SJSA1 (cell line): Measurements from ENCODE around the gene CCDC51. TPM values are rescaled to one million over a fixed set of nuclear protein-coding genes. Genes with fewer than 3 reads are reported as not detected.
A peak's percentile ranks its signal among the peaks of the same experiment; 100 is the strongest.

Experiments used
- DNase-seq, 2 experiments: peaks; one replicate each; pipeline ENCODE4 v3.0.0-alpha.2; 2015 to 2020; ENCODE audit warnings: low spot score in 2 of 2, low read depth in 1 of 2
- H3K27ac ChIP-seq: fragments of 250-450 bp; sonication (Bioruptor Pico); 2 replicates; pipeline ENCODE4 v1.5.1; 2020; ENCODE audit warnings: mild to moderate bottlenecking, moderate library complexity
- H3K27me3 ChIP-seq: fragments of 250-450 bp; sonication (Bioruptor Pico); replicated peaks from 2 replicates; pipeline ENCODE4 v1.5.1; 2020; ENCODE audit warnings: mild to moderate bottlenecking, moderate library complexity
- H3K36me3 ChIP-seq: fragments of 250-450 bp; sonication (Bioruptor Pico); 2 replicates; pipeline ENCODE4 v1.5.1; 2020; ENCODE audit warnings: mild to moderate bottlenecking
- H3K4me1 ChIP-seq: fragments of 250-450 bp; sonication (Bioruptor Pico); replicated peaks from 2 replicates; pipeline ENCODE4 v1.6.1; 2021; ENCODE audit warnings: mild to moderate bottlenecking
- H3K4me3 ChIP-seq: fragments of 250-450 bp; sonication (Bioruptor Pico); 2 replicates; pipeline ENCODE4 v1.5.1; 2020; ENCODE audit warnings: mild to moderate bottlenecking
- H3K9me3 ChIP-seq: fragments of 250-450 bp; sonication (Bioruptor Pico); replicated peaks from 2 replicates; pipeline ENCODE4 v1.5.1; 2020; ENCODE audit warnings: mild to moderate bottlenecking
- total RNA-seq: library from RNA; depleted of rRNA; stranded (reverse); fragments of >200 nt; shearing (Covaris generic); gene quantifications from 2 replicates; pipeline ENCODE4 v1.2.3, GENCODE V29; 2014

Gene CCDC51
- total RNA-seq, 1 experiment from 2014 or later: 15.9 TPM

DNA sequence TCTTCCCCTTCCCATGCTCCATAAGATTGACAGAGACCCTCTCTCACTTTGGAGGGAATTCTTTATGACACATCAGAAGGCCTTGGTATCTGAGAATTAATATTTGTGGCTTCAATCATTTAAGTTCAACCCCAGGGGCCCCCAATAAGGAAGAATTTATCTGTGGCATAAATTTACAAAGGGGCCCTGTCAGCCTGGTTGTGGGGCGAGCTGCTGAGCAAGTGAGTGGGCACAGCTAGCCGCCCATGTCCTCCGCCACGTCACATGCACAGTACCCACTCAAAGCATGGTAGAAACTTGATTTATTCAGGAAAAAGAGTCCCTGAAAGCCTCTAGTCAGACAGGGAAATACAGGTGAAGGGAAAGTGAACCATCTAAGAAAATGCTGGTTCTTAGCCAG lies 23.4 kb downstream of the CCDC51 start:
- Histone ChIP-seq H3K4me1 (no peaks in the 10 kb centered on the region), H3K36me3 (no peaks in the 10 kb centered on the region)

DNA sequence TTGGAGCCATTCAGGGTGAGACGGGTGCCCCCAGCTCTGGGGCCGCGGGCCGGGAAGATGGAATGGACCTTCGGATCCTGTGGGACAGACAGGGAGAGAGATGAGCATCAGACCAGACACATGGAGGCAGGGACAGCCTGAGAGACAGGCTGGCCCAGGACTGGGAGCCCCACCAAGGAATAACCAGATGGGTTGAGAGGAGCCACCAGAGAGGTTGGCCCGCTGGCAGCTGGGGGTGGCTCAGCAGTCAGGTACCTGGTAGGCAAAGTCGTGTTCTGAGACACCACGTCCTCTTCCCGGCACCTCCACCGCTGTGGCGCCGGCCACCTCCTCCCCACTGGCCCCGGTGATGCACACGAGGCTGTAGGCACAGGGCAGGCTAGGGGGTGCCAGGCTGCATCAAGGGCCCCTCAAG lies 23.8 kb downstream of the CCDC51 start:
- Histone ChIP-seq H3K9me3 (no peaks in the 10 kb centered on the region), H3K4me1 (no peaks in the 10 kb centered on the region), H3K27ac (no peak overlapping the region), H3K36me3 (no peaks in the 10 kb centered on the region), H3K27me3 (no peaks in the 10 kb centered on the region), H3K4me3 (no peak overlapping the region)
- no peak for DNase-seq

More for the DNA sequence above, 23.4 kb downstream of the CCDC51 start:
- Histone ChIP-seq H3K4me3 (no peak overlapping the region), H3K9me3 (no peaks in the 10 kb centered on the region), H3K27me3 (no peaks in the 10 kb centered on the region), H3K27ac (no peak overlapping the region)
- DNase-seq: no peak

DNA sequence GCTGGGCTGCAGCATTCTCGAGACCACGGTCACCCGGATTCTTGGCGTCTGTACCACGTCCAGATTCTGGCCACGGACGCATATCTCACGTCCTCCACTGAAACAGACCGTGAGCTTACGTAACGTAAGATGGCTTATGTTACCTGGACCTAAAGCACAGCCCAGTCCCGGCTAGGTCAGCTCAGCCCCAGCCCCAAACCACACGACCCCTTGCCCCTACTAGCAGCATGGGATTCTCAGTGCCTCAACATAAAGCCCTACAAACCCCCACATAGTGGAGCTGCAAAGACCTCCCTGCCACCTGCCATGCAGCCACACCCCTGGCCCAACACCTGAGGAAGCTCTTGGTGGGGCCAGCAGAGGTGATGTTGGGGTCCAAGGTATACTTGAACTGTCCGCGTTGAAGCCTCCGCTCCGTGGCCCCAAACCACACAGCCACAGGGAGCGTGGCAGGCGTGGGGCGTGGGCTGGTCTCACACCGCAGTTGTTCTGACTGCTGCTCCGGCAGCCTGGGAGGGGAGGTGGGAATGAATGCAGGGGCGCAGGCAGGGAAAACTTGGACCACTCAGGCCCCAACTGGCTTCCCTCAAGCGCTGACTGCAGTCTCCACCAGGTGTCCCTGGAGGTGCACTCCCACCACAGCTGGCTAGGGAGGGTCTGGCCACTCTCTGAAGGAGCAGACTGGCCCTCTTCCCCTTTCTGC lies 24.5 kb downstream of the CCDC51 start:
- Histone ChIP-seq H3K27ac (no peak overlapping the region), H3K9me3 (no peaks in the 10 kb centered on the region), H3K36me3 (no peaks in the 10 kb centered on the region), H3K4me3 (no peak overlapping the region), H3K4me1 (no peaks in the 10 kb centered on the region), H3K27me3 (no peaks in the 10 kb centered on the region)
- no peak for DNase-seq

DNA sequence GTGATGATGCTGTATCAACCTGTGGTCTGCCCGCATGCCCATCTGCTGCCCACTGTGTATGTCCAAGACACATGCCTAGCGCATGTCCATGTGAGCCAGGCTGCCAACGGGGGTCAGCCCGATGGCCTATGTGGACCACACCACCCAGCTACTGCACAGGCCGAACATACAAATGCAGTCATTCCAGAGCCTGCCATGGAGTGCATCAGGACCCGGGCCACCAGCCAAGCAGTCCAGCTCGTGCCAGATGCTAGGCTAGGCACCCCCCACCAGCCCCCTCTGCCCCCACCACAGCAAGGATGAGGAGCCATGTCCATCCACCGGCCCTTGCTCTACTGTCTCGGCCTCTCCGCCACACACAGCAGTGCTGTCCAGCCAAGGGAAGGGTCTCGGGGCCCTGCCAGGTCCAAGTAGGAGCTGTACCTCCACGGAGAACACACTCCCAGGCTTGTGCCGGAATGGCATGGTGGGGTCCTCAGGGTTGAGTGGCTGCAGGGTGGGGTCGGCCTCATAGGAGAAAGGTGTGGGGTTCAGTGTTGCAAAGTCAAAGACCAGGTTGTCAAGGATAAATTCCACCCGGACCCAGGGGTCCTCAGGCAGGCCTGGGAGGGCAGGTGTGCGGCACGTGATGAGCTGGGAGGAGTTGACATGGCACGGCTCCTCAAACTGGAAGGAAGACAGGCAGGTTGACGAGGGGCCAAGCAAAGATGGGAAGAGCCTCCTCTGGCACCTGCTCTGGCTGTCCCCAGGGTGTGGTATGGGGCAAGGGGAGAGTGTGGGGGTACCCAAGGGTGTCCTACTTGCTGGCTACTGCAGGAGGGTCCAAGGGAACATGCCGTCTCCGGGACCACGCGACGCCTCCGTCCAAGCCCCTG lies 25.3 kb downstream of the CCDC51 start:
- H3K36me3 ChIP-seq: no peaks in the 10 kb centered on the region
- no peak for DNase-seq
- H3K4me3 ChIP-seq: no peak overlapping the region
- no peaks in the 10 kb centered on the region for H3K9me3 ChIP-seq
- no peaks in the 10 kb centered on the region for H3K4me1 ChIP-seq
- H3K27me3 ChIP-seq: no peaks in the 10 kb centered on the region
- H3K27ac ChIP-seq: no peak overlapping the region

DNA sequence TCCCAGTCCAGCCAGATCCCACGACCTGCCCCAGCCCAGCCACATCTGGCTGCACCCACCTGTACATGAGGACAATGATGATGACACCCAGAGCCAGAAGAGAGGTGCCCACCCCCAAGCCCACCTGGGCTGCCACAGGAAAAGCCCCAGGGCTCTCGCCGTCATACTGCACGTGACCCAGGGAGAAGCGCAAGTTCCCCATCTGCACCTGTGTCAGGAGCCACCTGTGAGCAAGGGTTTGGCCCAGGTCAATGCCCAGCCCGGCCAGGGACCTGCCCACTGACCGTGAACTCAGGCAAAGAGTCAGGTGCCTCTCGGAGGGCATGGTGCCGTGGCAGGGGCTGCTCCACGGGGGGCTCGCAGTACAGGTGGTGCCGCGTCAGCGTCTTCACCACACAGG lies 26.3 kb downstream of the CCDC51 start:
- no peak overlapping the region for H3K4me3 ChIP-seq
- H3K4me1 ChIP-seq: no peaks in the 10 kb centered on the region
- no peak for DNase-seq
- no peaks in the 10 kb centered on the region for H3K36me3 ChIP-seq
- no peaks in the 10 kb centered on the region for H3K9me3 ChIP-seq
- H3K27ac ChIP-seq: no peak overlapping the region
- no peaks in the 10 kb centered on the region for H3K27me3 ChIP-seq

DNA sequence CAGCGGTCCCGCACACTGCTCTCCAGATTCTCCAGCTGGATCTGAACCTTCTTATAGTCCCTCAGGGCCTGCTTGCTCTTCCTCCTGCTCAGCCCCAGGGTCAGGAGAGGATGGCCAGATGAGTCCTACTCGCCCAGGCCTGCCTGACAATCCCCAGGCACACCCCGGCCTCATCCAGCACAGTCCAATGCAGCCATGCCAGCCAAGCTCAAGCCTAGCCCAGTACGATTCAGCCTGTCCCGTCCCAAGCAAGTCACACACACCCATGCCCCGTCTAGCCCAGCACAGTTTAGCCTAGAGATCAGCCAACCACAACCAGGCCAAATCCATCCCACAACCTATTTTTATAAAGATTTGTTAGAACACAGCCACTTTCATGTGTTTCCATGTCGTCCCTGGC lies 26.8 kb downstream of the CCDC51 start:
- Histone ChIP-seq H3K4me1 (no peaks in the 10 kb centered on the region), H3K27ac (no peak overlapping the region), H3K27me3 (no peaks in the 10 kb centered on the region), H3K4me3 (no peak overlapping the region), H3K36me3 (no peaks in the 10 kb centered on the region), H3K9me3 (no peaks in the 10 kb centered on the region)
- DNase-seq: no peak

DNA sequence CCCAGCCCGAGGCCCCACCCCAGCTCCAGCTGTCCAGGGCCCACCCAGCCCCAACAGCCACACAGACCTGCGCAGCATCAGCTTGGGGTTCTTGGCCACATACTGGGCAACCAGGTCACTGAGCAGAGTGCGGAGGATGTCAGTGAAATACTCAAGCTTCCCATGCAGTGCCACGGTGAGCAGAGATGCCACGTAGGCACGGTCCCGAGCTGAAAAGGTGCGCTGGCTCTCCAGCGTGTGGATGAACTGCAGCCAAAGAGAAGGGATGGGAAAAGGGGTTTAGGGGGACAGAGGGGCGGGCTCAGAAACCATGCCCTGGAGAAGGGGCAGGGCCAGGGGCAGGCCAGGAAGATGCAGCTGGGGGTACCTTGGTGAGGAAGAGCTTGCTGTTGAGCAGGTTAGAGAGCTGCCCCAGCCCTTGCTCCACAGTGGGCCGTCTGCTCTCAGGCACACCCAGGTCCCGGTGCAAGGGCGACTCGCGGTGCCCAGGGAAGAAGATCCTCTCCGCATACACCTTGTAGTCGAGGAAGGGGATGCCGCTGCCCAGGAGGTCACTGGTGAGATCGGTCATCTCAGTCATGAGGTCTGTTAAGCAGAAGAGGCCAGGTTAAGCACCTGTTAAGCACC lies 27.4 kb downstream of the CCDC51 start:
- no peak overlapping the region for H3K27ac ChIP-seq
- DNase-seq: no peak

DNA sequence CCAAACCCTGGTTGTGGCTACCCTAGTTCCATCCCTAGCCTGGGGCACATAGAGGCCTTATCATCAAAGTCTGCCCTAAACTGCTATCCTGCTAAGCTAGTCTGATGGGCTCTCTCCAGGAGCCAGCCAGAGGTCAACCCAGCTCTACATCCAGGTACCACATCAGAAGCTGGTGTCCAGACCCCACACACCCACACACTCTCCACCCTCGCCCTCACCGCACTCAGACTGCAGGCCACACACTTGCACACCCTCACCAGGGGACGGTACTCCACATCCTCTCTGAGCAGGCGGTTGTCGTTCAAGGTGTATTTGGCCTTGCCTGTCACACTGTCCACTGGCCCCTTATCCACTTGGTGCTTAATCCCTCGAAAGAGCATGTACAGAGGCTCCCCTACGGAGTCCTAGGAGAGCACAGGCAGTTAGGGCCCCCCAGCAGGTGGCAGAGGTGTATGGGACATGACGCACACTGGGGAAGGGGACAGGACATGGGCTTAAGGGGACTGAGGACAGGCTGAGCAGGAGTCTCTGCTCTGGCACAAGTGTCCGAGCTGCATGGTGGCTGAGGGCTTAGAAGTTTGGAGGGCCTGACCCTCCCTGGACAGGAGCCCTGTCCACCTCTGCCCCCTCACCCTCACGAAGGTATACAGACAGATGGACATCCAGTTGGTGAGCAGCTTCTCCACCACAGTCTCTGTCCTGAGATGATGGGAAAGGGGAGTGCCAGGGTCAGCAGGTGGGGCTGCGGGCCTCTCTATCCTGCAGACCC lies 28.1 kb downstream of the CCDC51 start:
- H3K27ac ChIP-seq: no peak overlapping the region
- no peaks in the 10 kb centered on the region for H3K36me3 ChIP-seq
- DNase-seq: no peak
- H3K4me1 ChIP-seq: no peaks in the 10 kb centered on the region
- no peaks in the 10 kb centered on the region for H3K27me3 ChIP-seq
- no peaks in the 10 kb centered on the region for H3K9me3 ChIP-seq
- no peak overlapping the region for H3K4me3 ChIP-seq

More for the DNA sequence above, 27.4 kb downstream of the CCDC51 start:
- Histone ChIP-seq H3K36me3 (no peaks in the 10 kb centered on the region), H3K4me3 (no peak overlapping the region), H3K9me3 (no peaks in the 10 kb centered on the region), H3K27me3 (no peaks in the 10 kb centered on the region), H3K4me1 (no peaks in the 10 kb centered on the region)

DNA sequence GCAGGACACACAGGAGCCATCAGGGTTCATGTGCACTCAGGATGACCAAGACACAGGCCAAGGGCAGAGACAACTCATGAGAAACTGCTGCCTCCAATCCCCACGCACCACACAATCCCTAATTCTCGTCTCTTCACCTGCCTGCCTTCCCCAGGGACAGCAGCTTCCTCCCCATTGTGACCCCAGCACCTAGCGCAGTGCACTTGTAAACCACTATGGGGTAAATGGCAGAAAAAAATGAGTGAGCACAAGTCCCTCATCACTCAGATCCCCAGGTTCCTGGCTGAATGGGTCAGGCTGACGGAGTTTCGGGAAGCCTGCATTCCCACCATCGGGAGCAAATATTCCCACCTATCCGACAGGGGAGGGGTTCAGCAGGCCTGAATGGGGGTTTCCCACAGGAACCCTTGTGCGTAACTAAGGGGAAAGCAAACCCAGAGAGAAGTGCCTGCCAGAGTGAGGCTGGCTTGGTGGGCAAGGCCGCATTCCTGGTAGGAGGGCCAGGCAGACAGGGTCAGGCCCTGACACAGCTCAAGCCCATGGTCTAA lies 28.8 kb downstream of the CCDC51 start:
- Histone ChIP-seq H3K4me3 (no peak overlapping the region), H3K27me3 (no peaks in the 10 kb centered on the region), H3K36me3 (no peaks in the 10 kb centered on the region), H3K4me1 (no peaks in the 10 kb centered on the region), H3K9me3 (no peaks in the 10 kb centered on the region), H3K27ac (no peak overlapping the region)
- no peak for DNase-seq

DNA sequence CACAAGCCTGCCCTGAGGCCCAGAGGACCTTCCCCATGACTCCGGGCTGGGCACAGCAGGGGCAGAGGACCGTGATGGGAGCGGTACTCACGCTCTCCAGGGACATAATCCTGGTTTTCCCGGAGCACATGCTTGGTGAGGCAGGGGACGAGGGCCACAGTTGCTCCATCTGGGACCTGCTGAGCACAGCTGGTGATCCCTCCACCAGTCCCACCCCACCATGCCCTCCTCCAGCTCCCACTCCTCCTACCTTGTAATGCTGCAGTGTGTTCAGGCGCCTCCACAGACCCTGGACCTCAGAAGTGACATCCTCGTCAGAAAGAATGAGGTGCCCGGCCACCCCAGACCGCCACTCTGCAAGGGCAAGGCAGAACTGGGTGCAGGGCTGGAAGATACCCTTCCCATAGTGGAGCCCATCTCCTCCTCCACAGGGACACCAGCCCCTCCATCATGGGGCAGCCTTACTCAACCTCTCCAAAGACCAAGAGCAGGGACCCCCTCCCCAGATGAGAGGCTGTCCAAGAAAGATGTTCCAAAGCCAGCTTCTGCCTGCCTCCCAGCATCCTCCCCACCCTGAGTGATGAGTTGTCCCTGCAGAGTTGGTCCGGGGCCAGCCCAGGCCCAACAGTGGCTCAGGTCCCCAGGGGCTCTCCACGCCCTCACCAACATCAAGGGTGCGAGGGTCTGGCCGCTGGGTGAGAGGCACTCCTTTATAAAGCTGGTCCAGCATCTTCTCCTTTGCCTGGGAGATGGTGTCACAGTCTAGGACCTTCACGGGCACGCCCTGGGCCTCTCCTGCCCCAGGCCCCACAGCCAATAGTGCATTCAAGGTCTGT lies 29.5 kb downstream of the CCDC51 start:
- Histone ChIP-seq H3K4me3 (no peak overlapping the region), H3K27ac (no peak overlapping the region), H3K36me3 (no peaks in the 10 kb centered on the region), H3K9me3 (no peaks in the 10 kb centered on the region), H3K4me1 (no peaks in the 10 kb centered on the region), H3K27me3 (no peaks in the 10 kb centered on the region)
- DNase-seq: peak in 1 of 2 experiments; percentile 28

DNA sequence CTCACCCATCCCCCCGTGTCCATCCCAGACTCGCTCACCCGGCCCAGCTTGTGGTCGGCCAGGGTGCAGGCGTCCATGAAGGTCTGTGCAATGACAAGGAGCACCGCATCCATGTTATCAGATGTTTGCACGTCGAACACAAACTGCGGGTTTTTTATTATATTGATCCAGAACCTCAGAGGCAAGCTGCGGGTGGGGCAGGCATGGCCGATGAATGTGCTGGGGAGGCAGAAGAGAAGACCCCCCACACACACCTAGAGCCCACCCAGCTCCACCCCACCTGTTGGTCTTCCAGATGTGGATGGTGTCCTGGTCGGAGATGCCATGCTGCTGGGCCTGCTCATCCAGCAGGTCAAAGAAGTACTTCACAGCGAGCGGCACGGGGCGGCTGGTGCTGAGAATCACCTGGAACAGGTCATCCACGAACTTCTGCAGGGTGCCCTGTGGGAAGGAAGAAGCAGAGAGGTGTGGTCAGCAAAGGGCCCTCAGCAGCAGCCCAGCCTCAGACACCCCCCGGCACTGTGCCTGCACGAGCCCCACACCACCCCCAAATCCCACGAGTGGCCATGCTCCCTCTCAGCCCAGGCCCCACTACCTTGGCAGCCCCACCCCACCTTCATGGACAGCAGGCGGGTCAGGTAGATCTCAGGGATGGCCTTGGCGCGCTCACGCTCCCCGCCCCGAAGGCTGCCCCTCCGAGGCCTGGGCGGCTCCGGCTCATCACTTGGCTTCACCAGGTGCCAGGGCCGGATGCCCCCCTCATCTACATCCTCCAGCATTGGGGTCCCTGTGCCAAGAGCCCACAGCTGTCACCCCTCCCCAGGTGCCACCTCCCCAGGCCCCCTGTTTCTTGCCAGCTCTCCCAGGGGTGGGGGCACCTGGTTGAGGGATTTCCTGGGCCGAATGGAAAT lies 30.4 kb downstream of the CCDC51 start:
- Histone ChIP-seq H3K9me3 (no peaks in the 10 kb centered on the region), H3K36me3 (no peaks in the 10 kb centered on the region), H3K4me1 (no peaks in the 10 kb centered on the region), H3K27ac (no peak overlapping the region), H3K27me3 (no peaks in the 10 kb centered on the region), H3K4me3 (no peak overlapping the region)
- DNase-seq: peak in 1 of 2 experiments; percentile 31

DNA sequence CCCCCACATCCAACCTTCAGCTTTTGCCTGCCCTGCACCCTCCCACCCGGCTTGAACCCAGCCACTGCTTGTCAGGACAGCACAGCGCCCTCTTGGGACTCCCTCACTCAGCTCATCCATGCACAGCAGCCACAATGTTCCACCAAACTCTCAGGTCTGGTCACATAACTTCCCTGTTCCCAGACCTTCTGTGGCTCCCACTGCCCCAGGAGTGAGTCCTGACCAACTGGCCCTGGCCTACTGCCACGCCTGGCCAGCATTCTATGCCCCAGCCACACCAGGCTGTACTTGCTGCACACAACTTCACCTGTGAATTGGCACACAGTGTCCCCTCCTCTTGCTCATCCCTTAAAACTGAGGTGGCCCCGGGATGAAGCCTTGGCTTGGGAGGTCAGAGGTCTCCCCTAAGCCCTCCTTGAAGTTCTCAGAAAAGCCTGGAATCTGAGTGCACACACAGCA lies 31.1 kb downstream of the CCDC51 start:
- Histone ChIP-seq H3K4me1 (no peaks in the 10 kb centered on the region), H3K9me3 (no peaks in the 10 kb centered on the region), H3K36me3 (no peaks in the 10 kb centered on the region), H3K27me3 (no peaks in the 10 kb centered on the region), H3K27ac (no peak overlapping the region), H3K4me3 (no peak overlapping the region)
- peak in 1 of 2 experiments; percentile 32 for DNase-seq
